K562 (cell line): ENCODE measurements around the gene UBE2N. TPM values are rescaled to one million over a fixed set of nuclear protein-coding genes. Genes with fewer than 3 reads are reported as not detected.
A peak's percentile ranks its signal among the peaks of the same experiment; 100 is the strongest.

ENCODE experiments used
- EP400 ChIP-seq: fragments of 450-650 bp; IDR thresholded peaks from 2 replicates; pipeline ENCODE4 v1.6.1; 2017; ENCODE audit warnings: antibody characterized with exemption, mild to moderate bottlenecking, moderate library complexity
- GTF2F1 ChIP-seq: IDR thresholded peaks from 2 replicates; pipeline ENCODE4 v1.6.1; 2011; ENCODE audit warnings: low read depth, low read length, improper control_type of control experiment
- MBD2 ChIP-seq: sonication (generic); IDR thresholded peaks from 2 replicates; pipeline ENCODE4 v1.6.1; 2016; ENCODE audit warnings: low read depth, borderline replicate concordance
- MNT ChIP-seq, 2 experiments: fragments of 450-650 bp; conservative IDR thresholded peaks; 2 replicates each; pipeline ENCODE4 v1.6.1; 2017; ENCODE audit warnings: mild to moderate bottlenecking in 2 of 2, moderate library complexity in 2 of 2
- NEUROD1 ChIP-seq: fragments of 150-350 bp; IDR thresholded peaks from 2 replicates; pipeline ENCODE4 v1.6.1; 2014; ENCODE audit warnings: borderline replicate concordance, low read length, low read depth; ENCODE audit not compliant: partially characterized antibody
- VEZF1 ChIP-seq: fragments of 200-800 bp; sonication (Bioruptor generic); IDR thresholded peaks from 2 replicates; pipeline ENCODE4 v1.6.1; 2017; ENCODE audit warnings: missing genetic modification characterization, missing compliant biosample characterization
- ZZZ3 ChIP-seq: fragments of 450-650 bp; IDR thresholded peaks from 2 replicates; pipeline ENCODE4 v1.6.1; 2016; ENCODE audit warnings: antibody characterized with exemption, mild to moderate bottlenecking, moderate library complexity
- polyA plus RNA-seq, 8 experiments: library from polyadenylated mRNA; depleted of rRNA in 4 of 8; stranded (reverse) in 5 of 8; unstranded in 3 of 8; fragments of >200 nt; fragmentation: Nextera tagmentation in 2 of 8; fragmentation: Illumina TruSeq in 1 of 8; extraction: Ambion mirVana in 2 of 8; extraction: Trizol in 1 of 8; gene quantifications; 2 replicates each; pipeline versions ENCODE4 v1.2.1 to v1.2.3, GENCODE V29; 2011 to 2014; ENCODE audit warnings: inconsistent platforms in 1 of 8, missing spikeins in 1 of 8
- total RNA-seq, 7 experiments: library from RNA; depleted of rRNA in 6 of 7; stranded (reverse); fragments of >200 nt in 6 of 7; fragmentation: Illumina TruSeq in 2 of 7; extraction: Trizol in 2 of 7; gene quantifications; 2 replicates each; pipeline versions ENCODE4 v1.2.1 to v1.2.3, GENCODE V29; 2011 to 2021; ENCODE audit warnings: low replicate concordance in 1 of 7
- TF ChIP-seq, protein P1 (sequence below): fragments of 450-650 bp; IDR thresholded peaks from 2 replicates; pipeline ENCODE4 v1.6.1; 2016; ENCODE audit warnings: mild to moderate bottlenecking, moderate library complexity
- TF ChIP-seq, protein P2 (sequence below), 2 experiments: fragments of 200-800 bp in 1 of 2; sonication (Bioruptor generic) in 1 of 2; sonication (generic) in 1 of 2; formaldehyde crosslinking in 1 of 2; IDR thresholded peaks in 1 of 2; conservative IDR thresholded peaks in 1 of 2; 2 replicates each; pipeline versions ENCODE4 v1.5.0 to v1.6.1; 2016 to 2020; ENCODE audit warnings: missing compliant biosample characterization in 1 of 2, missing genetic modification characterization in 1 of 2, missing genetic modification reagents in 1 of 2

The UBE2N gene
- total and polyA plus RNA-seq, 9 of the 15 experiments (the other 6 are each of a cell fraction or from before 2014, with no cell fraction given): 189 to 826 (median 260) TPM

- TF ChIP-seq, protein P1, sequence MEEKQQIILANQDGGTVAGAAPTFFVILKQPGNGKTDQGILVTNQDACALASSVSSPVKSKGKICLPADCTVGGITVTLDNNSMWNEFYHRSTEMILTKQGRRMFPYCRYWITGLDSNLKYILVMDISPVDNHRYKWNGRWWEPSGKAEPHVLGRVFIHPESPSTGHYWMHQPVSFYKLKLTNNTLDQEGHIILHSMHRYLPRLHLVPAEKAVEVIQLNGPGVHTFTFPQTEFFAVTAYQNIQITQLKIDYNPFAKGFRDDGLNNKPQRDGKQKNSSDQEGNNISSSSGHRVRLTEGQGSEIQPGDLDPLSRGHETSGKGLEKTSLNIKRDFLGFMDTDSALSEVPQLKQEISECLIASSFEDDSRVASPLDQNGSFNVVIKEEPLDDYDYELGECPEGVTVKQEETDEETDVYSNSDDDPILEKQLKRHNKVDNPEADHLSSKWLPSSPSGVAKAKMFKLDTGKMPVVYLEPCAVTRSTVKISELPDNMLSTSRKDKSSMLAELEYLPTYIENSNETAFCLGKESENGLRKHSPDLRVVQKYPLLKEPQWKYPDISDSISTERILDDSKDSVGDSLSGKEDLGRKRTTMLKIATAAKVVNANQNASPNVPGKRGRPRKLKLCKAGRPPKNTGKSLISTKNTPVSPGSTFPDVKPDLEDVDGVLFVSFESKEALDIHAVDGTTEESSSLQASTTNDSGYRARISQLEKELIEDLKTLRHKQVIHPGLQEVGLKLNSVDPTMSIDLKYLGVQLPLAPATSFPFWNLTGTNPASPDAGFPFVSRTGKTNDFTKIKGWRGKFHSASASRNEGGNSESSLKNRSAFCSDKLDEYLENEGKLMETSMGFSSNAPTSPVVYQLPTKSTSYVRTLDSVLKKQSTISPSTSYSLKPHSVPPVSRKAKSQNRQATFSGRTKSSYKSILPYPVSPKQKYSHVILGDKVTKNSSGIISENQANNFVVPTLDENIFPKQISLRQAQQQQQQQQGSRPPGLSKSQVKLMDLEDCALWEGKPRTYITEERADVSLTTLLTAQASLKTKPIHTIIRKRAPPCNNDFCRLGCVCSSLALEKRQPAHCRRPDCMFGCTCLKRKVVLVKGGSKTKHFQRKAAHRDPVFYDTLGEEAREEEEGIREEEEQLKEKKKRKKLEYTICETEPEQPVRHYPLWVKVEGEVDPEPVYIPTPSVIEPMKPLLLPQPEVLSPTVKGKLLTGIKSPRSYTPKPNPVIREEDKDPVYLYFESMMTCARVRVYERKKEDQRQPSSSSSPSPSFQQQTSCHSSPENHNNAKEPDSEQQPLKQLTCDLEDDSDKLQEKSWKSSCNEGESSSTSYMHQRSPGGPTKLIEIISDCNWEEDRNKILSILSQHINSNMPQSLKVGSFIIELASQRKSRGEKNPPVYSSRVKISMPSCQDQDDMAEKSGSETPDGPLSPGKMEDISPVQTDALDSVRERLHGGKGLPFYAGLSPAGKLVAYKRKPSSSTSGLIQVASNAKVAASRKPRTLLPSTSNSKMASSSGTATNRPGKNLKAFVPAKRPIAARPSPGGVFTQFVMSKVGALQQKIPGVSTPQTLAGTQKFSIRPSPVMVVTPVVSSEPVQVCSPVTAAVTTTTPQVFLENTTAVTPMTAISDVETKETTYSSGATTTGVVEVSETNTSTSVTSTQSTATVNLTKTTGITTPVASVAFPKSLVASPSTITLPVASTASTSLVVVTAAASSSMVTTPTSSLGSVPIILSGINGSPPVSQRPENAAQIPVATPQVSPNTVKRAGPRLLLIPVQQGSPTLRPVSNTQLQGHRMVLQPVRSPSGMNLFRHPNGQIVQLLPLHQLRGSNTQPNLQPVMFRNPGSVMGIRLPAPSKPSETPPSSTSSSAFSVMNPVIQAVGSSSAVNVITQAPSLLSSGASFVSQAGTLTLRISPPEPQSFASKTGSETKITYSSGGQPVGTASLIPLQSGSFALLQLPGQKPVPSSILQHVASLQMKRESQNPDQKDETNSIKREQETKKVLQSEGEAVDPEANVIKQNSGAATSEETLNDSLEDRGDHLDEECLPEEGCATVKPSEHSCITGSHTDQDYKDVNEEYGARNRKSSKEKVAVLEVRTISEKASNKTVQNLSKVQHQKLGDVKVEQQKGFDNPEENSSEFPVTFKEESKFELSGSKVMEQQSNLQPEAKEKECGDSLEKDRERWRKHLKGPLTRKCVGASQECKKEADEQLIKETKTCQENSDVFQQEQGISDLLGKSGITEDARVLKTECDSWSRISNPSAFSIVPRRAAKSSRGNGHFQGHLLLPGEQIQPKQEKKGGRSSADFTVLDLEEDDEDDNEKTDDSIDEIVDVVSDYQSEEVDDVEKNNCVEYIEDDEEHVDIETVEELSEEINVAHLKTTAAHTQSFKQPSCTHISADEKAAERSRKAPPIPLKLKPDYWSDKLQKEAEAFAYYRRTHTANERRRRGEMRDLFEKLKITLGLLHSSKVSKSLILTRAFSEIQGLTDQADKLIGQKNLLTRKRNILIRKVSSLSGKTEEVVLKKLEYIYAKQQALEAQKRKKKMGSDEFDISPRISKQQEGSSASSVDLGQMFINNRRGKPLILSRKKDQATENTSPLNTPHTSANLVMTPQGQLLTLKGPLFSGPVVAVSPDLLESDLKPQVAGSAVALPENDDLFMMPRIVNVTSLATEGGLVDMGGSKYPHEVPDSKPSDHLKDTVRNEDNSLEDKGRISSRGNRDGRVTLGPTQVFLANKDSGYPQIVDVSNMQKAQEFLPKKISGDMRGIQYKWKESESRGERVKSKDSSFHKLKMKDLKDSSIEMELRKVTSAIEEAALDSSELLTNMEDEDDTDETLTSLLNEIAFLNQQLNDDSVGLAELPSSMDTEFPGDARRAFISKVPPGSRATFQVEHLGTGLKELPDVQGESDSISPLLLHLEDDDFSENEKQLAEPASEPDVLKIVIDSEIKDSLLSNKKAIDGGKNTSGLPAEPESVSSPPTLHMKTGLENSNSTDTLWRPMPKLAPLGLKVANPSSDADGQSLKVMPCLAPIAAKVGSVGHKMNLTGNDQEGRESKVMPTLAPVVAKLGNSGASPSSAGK: peak; percentile 45
- TF ChIP-seq NEUROD1 (no peak), EP400 (peak; percentile 56), VEZF1 (CRISPR knock-in tag) (peak; percentile 97), GTF2F1 (no peak), MBD2 (peak; percentile 63), ZZZ3 (no peak), MNT (conservative IDR thresholded peaks at IDR 0.05) (peak; percentile 84 to 91)
- TF ChIP-seq, protein P2, sequence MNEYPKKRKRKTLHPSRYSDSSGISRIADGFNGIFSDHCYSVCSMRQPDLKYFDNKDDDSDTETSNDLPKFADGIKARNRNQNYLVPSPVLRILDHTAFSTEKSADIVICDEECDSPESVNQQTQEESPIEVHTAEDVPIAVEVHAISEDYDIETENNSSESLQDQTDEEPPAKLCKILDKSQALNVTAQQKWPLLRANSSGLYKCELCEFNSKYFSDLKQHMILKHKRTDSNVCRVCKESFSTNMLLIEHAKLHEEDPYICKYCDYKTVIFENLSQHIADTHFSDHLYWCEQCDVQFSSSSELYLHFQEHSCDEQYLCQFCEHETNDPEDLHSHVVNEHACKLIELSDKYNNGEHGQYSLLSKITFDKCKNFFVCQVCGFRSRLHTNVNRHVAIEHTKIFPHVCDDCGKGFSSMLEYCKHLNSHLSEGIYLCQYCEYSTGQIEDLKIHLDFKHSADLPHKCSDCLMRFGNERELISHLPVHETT (CRISPR knock-in tag; conservative IDR thresholded peaks at IDR 0.05 in 1 of 2, IDR thresholded peaks at IDR 0.05 in 1 of 2): peak in 1 of 2 experiments; percentile 14; a peak in 1 of 4 replicates
Observed at GRCh38 chr12:93377252-93378195, 64.2 kb downstream of the UBE2N start, which contains the start of gene NUDT4 (continued).
